GM15510 (cell line): ENCODE results near the gene DDX5.
A peak's percentile ranks its signal among the peaks of the same experiment; 100 is the strongest.

ENCODE experiments used
- POLR2A ChIP-seq: IDR thresholded peaks from 3 replicates; pipeline ENCODE4 v1.6.1; 2011; ENCODE audit warnings: borderline replicate concordance; ENCODE audit not compliant: insufficient read length; ENCODE audit errors: extremely low read depth

Gene DDX5

DNA sequence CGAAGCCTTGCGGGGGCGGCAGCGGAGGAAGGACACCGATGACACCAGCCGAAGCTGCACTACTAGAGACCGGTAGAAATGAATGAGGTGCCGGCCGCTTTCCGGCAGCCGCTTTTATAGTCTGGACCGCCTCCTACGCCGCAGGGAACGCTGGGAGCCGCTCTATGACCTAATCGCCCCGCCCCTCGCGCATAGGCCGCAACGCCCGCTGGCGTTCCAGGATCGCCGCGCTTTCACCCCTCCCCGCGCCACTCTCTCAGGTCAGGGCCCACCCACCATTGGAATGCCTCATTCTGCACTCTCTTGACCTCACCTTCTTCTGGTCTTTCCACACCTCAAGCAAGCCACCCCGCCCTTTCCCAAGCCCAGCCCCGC, at the start of gene DDX5:
DDX5 (minus strand) TSS at position 89 of the 375 bp plus-strand sequence. CDS start 170 bp downstream, outside the sequence.
- peak; percentile 100 for TF ChIP-seq POLR2A

GRCh38 chr17:64555281-64555680, 49.2 kb upstream of the DDX5 start:
- no peak for TF ChIP-seq POLR2A

- TF ChIP-seq POLR2A, result no peak
Observed at GRCh38 chr17:64554028-64554637, 48.0 kb upstream of the DDX5 start.

DNA sequence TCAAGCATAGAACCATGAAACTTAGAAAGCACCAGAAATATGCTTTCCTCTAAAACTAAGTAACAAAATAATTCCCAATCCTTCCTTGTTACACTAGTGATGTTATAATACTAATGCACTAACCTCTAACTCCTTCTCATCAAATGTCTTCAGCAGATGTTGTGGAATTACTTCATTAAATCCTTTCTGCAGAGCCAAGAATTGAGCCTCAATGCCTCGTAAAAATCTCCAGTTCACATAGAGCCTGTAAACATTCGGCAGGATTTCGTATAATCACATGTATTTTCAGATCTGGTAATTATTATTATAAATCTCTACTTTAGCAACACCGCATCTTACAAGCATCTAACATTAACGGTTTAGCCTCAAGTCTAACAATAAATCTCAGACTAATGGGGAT, 45.4 kb upstream of the DDX5 start:
- no peak for TF ChIP-seq POLR2A

GRCh38 chr17:64547319-64547718, 41.2 kb upstream of the DDX5 start:
- no peak for TF ChIP-seq POLR2A

GRCh38 chr17:64546716-64547115, 40.6 kb upstream of the DDX5 start:
- no peak for TF ChIP-seq POLR2A

DNA sequence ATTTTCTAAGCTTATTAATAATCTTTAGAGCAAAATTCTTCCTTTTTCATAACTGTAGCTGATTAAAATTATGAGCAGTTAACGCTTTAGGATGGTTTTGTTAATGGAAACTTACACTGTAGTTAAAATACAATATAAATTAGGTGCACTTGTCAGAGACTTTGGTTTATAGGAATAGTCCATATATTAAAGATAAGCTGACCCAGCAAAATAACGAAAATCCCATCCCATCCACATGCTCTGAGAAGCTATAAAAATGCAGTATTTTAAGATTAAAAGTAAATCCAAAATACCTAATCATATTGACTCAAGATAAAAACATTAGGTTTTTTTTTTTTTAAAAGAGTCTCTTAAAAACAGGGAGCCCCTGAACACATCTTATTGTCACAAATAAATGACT, 38.7 kb upstream of the DDX5 start:
- TF ChIP-seq POLR2A, result no peak

DNA sequence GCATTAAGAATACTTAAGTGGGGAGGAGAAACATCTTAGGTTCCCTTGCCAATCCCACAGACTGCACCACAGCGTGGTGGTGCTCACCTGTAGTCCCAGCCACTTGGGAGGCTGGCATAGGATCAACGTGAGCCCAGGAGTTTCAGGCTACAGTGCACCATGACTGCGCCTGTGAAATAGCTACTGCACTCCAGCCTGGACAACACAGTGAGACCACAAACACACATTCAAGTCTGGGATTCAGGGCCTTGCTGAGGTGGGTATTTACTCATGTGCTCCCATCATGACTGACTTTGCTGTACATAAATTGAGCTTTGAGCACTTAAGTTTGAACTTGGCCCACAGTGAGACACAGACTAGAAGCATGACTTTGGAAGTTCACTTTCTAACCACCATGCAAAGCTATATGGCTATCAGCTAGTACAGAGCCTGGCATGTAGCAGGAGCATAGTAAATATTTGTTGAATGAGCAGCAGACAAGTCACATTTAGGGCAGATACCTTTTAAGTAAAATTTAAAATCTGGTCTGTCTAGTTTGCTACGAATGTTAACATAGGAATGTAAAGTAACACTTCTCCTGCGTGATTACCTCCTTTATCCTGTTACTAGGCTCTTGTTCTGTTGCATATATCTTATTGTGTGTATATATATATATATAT, 34.2 kb upstream of the DDX5 start:
- no peak for TF ChIP-seq POLR2A

GRCh38 chr17:64538508-64539130, 32.5 kb upstream of the DDX5 start:
- TF ChIP-seq POLR2A, result no peak

DNA sequence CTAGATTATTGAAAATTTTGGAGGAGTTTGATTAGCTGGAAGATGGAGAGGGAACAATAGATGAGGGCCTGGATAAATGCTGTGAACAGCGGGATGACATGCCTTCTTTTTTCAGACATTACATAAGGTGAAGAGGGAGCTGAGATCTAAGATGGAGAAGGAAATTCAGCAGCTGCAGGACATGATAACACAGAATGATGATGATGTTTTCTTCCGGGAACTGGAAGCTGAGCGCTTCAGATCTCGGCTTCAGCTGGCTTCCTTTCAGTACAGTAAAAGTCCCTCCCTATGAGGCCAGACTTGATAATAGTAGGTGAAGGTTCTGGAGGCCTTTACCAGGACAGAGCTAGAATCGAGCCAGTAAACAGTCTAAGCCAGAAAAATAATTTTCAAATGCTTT, 31.4 kb upstream of the DDX5 start:
- TF ChIP-seq POLR2A, result no peak

- TF ChIP-seq POLR2A, result no peak
Observed at GRCh38 chr17:64536913-64537312, 30.8 kb upstream of the DDX5 start.

DNA sequence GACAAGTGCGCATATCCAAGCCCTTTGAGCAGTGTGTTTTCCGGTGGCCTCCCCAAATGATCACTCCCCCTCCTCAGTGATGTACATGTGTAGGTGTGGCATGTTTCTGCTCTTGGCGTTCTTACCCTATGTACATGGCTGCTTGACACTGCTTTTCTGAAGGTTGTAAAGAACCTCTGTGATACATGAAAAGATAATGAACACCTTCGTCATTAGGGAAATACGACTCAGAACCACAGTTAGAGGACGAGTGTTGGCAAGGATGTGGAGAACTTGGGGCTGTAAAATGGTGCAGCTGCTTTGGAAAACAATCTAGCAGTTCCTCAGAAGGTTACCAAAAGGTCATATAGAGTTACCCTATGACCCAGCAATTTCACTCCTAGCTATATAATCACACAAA, 29.3 kb upstream of the DDX5 start:
- TF ChIP-seq POLR2A, result no peak

DNA sequence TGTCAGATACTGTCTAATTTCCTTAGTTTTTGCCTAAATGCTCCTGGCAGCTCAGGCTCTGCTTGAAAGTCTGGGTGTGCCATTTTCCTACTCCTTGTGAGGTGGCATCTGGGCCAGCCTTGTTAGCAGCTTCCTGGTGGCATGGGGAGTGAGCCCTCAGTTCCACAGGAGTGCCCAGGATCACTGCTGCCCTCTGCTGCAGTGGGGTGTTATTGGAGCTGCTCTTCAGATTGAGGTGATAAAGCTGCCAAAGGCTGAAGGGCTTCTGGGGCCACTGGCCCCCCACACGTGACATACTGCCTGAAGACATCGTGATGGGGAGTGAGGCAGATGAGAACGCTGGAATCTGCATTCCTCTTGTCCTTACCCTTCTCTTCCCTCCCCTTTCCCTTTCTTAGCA, 28.1 kb upstream of the DDX5 start:
- TF ChIP-seq POLR2A, result no peak

DNA sequence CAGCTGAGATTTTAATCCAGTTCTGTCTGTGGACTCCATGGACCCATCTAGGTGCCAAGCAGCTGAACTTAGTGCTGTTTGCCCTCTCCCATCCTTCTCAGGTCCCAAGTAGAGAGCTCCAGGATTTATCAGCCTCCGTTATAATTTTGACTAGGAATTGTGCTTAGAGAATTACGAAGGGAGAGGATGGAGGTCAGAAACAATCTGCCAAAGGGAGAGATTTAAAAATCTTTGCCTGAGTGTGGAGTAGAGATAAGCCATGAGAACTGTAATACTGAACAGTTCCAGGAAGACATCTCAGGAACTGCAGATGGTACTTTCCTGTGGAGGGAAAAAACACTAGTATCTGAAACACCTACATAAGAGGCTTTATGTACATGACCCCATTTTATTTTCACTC, 27.7 kb upstream of the DDX5 start:
- no peak for TF ChIP-seq POLR2A

GRCh38 chr17:64532409-64532808, 26.3 kb upstream of the DDX5 start:
- no peak for TF ChIP-seq POLR2A

DNA sequence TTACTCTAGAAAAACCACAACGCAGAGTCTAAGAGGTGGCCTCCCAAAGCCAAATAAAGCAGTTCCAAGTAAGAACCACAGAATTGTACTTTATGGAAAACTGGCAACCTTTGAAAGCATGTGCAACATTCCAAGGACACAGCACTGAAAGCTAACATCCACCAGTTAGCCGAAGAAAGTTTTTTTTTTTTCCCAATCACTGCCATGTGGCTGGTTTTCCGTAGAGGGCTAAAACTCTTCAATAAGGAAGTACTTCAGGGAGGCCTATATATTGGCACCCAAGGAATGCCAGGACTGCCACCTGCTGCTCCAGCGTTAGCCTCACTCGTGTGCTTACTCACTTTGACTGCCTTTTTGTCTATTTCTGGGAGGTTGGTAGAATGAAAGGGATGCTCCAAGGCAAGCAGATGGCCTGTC, 25.9 kb upstream of the DDX5 start:
- no peak for TF ChIP-seq POLR2A
